ENCODE data around the gene PHTF2.

DNA sequence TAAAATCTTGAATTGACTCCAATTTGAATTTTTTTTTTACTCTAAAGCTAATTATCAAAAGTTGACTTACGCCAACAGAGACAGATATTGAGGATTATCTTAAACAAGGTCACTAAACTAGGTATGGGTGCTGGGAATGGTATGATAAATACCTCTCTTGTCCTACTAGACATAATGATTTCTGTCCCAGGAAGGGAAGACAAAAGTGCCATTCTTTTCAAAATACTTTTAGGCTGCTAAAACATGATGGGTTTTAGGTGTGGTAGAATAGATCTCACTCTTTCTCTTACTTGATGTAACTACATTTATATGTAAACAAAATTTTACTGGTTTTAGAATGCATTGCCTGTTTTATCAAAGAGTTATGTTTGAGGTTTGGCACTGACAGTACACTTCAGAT, 15.5 kb upstream of the PHTF2 start:
- TF ChIP-seq EZH2 (IDR thresholded peaks at IDR 0.05; ENCODE audit: borderline replicate concordance, low read length) = no peak
- TF ChIP-seq, protein P1, sequence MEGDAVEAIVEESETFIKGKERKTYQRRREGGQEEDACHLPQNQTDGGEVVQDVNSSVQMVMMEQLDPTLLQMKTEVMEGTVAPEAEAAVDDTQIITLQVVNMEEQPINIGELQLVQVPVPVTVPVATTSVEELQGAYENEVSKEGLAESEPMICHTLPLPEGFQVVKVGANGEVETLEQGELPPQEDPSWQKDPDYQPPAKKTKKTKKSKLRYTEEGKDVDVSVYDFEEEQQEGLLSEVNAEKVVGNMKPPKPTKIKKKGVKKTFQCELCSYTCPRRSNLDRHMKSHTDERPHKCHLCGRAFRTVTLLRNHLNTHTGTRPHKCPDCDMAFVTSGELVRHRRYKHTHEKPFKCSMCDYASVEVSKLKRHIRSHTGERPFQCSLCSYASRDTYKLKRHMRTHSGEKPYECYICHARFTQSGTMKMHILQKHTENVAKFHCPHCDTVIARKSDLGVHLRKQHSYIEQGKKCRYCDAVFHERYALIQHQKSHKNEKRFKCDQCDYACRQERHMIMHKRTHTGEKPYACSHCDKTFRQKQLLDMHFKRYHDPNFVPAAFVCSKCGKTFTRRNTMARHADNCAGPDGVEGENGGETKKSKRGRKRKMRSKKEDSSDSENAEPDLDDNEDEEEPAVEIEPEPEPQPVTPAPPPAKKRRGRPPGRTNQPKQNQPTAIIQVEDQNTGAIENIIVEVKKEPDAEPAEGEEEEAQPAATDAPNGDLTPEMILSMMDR (IDR thresholded peaks at IDR 0.05; ENCODE audit: low read length) = no peak
